ENCODE results near the gene SPAG8.

The SPAG8 gene

DNA sequence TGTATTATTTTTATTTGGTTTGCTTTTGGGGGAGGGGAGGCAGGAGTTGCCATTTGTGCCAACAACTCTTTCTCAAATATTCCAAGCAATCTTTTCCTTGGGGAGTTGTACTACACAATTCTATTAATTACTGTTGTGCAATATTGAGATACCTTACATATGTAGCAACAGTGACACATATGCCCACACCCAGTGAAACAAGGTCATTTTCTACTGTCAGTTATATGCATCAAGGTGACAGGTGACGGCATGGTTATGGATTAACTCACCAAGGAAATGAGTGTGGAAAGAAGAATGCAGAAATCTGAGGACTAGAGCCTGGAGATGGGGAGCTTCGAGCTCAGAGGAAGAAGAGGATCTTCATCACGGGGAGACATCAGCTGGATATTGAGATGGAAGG, 40.1 kb downstream of the SPAG8 start:
- no peak for DNase-seq (ENCODE audit: low spot score)

DNA sequence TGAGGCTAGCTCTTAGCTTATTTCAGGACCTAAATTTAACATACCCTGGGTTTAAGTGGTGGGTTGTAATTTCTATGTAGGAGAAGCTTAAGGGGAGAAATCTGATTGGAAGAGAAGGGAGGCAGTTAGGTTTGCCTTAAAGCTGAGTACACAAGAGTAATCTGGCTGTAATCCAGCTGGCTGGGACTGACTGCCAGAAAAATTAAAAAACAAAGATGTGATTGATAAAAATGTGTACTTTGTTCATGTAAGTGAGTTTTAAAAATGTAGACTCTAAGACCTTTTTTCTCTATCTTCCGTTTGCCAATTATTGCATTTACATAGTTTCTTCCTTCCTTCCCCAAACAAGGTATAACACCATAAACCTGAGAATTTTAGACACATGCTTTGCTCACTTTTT, 40.5 kb downstream of the SPAG8 start:
- no peak for DNase-seq (ENCODE audit: low spot score)

DNA sequence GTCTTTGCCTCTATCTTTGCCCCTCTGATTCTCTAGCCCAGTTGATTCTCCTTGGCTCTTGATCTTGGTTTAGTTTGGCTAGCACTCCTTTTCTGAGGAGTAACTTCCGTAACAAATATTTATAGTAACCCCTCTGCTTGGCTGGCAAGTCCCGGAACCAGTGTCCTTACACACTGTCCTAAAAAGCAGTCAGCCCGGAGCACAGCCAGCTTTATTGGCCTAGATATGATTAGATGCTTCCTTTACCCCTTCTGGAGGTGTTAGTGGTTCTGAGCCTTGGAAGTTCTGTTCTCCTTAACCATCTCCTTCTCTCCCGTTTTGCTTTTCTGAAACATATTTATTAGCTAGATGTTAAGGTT, 41.0 kb downstream of the SPAG8 start:
- no peak for DNase-seq (ENCODE audit: low spot score)

DNA sequence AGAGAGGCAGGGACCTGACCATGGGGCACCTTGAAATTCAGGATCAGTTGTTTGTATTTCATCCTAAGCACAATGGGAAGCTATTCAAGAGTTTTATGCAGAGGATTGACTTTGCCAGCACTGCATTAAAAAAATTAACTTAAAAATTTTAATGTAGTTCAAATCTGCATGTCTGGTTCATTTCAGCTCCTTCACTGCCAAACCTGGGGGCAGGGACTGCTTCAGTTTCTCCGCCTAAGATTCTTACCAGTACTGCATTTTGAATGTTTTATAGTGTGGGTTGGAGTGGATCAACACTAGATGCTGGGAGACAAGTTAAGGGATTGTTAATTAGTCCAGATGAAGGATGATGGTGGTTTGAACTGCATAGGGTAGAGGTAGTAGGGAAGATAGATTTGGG, 42.3 kb downstream of the SPAG8 start:
- no peak for DNase-seq (ENCODE audit: low spot score)

- DNase-seq (ENCODE audit: low spot score) = no peak
Observed at GRCh38 chr9:35767458-35767857, 44.6 kb downstream of the SPAG8 start.

- DNase-seq (ENCODE audit: low spot score) = no peak
Observed at GRCh38 chr9:35766997-35767396, 45.1 kb downstream of the SPAG8 start.

DNA sequence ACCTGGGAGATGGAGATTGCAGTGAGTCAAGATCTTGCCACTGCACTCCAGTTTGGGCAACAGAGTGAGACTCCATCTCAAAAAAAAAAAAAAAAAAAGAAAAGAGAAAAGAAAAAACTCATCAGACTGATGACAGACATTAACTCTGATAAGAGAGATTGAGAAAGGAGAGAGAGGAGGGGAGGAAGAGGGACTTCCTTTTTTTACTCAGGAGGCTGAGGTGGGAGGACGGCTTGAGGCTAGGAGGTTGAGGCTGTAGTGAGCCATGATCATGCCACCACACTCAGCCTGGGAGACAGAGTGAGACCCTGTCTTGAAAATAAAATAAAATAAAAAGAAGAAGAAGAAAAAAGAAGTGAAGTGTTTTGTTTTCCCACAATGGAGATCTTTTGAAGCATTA, 48.3 kb downstream of the SPAG8 start:
- no peak for DNase-seq (ENCODE audit: low spot score)

- no peak for DNase-seq (ENCODE audit: low spot score)
Observed at GRCh38 chr9:35763181-35763580, 48.9 kb downstream of the SPAG8 start.

DNA sequence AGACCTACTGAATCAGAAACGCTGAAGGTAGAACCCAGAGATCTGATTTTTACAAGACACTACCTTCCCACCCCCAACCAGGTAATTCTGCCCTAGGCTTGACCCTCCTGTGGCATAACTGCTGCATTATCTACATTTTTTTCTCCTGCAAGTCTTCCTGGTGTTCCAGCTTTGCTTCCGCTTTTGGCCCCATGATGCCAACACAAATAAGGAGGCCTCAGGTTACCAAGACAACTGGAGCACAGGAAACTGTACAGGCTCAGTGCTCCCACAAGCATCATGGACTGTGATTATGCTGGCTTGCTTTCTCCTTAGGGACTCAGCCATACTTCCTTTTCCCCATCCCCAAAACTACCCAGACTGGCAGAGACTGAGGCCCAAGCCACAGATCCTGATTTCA, 51.4 kb downstream of the SPAG8 start:
- DNase-seq (ENCODE audit: low spot score) = no peak

GRCh38 chr9:35759795-35760194, 52.3 kb downstream of the SPAG8 start:
- DNase-seq (ENCODE audit: low spot score) = no peak

Measured in ecto neural progenitor cell (in vitro differentiated cells).